ENCODE measurements around the gene ECM2. TPM values are rescaled to one million over a fixed set of nuclear protein-coding genes. Genes with fewer than 3 reads are reported as not detected.

Gene ECM2
- polyA plus RNA-seq, 1 experiment: 1.9 TPM

GRCh38 chr9:92493749-92494387 is 41.9 kb downstream of the ECM2 start:
- H3K36me3 ChIP-seq (ENCODE audit: control insufficient read depth, insufficient read depth, low read length): no peaks in the 10 kb centered on the region
- TF ChIP-seq CTCF (IDR thresholded peaks at IDR 0.05; ENCODE audit: insufficient read depth, low read depth, low read length): no peak
- H3K4me3 ChIP-seq (ENCODE audit: low read depth, low read length): no peak overlapping the region
- H3K27me3 ChIP-seq (ENCODE audit: control insufficient read depth, insufficient read depth, low read length): no peaks in the 10 kb centered on the region
- DNase-seq (ENCODE audit: low read depth): no peak
- POLR2A ChIA-PET: no interaction called here
- CTCF ChIA-PET: interaction anchor here (1.9 kb wide), 1 partner anchor 13 kb away, joined by 4 read pairs; no protein-coding TSS in a partner anchor

DNA sequence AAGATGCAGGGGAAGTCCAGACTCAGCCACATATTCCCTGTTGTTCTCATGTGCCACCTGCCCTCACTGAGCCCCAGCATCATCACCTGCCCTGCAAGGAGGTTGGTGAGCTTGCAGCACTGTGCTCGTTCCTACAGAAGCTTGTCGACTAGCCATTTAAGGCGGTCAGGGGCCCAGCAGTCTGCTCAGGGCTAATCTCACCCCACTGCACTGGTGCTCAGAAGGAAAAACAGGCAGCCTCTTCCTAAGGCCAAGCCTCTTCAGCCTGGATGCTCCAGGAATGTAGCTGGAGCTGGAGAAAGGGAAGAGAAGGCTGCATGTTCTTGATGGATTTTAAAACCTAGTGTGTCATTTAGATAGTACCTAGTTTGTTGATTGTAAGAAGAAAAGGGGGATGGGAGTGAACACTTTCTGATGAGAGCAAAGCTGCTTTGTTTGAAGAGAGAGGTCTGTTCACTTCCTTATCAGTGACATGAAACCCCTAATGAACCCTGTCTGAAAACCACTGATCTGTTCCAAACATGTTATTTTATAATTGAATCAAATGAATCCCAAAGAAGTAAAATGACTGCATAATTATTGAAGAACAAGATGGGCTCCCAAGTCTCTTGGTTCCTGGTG is 42.9 kb downstream of the ECM2 start:
- TF ChIP-seq CTCF (IDR thresholded peaks at IDR 0.05; ENCODE audit: insufficient read depth, low read depth, low read length): no peak
- H3K27me3 ChIP-seq (ENCODE audit: control insufficient read depth, insufficient read depth, low read length): no peaks in the 10 kb centered on the region
- no peaks in the 10 kb centered on the region for H3K36me3 ChIP-seq (ENCODE audit: control insufficient read depth, insufficient read depth, low read length)
- H3K4me3 ChIP-seq (ENCODE audit: low read depth, low read length): no peak overlapping the region
- no peak for DNase-seq (ENCODE audit: low read depth)
- POLR2A ChIA-PET: no interaction called here
- CTCF ChIA-PET: interaction anchor here (0.6 to 1.9 kb wide), 2 partner anchors 13 to 160 kb away, joined by 3 to 4 read pairs; no protein-coding TSS in a partner anchor

GRCh38 chr9:92488681-92489550 is 46.9 kb downstream of the ECM2 start:
- CTCF ChIA-PET: no interaction called here
- no peak for TF ChIP-seq CTCF (IDR thresholded peaks at IDR 0.05; ENCODE audit: insufficient read depth, low read depth, low read length)
- H3K4me3 ChIP-seq (ENCODE audit: low read depth, low read length): no peak overlapping the region
- no peak for DNase-seq (ENCODE audit: low read depth)
- H3K36me3 ChIP-seq (ENCODE audit: control insufficient read depth, insufficient read depth, low read length): no peaks in the 10 kb centered on the region
- POLR2A ChIA-PET: no interaction called here
- H3K27me3 ChIP-seq (ENCODE audit: control insufficient read depth, insufficient read depth, low read length): no peaks in the 10 kb centered on the region

- DNase-seq (ENCODE audit: low read depth): no peak
- Histone ChIP-seq H3K36me3 (ENCODE audit: control insufficient read depth, insufficient read depth, low read length) (no peaks in the 10 kb centered on the region), H3K4me3 (ENCODE audit: low read depth, low read length) (no peak overlapping the region), H3K27me3 (ENCODE audit: control insufficient read depth, insufficient read depth, low read length) (no peaks in the 10 kb centered on the region)
- CTCF ChIA-PET: interaction anchor here (0.6 kb wide), 1 partner anchor 542 kb away, joined by 3 read pairs; no protein-coding TSS in a partner anchor
- POLR2A ChIA-PET: no interaction called here
- no peak for TF ChIP-seq CTCF (IDR thresholded peaks at IDR 0.05; ENCODE audit: insufficient read depth, low read depth, low read length)
Observed at GRCh38 chr9:92486371-92486770, 49.4 kb downstream of the ECM2 start.

- no peak for DNase-seq (ENCODE audit: low read depth)
- no peaks in the 10 kb centered on the region for H3K36me3 ChIP-seq (ENCODE audit: control insufficient read depth, insufficient read depth, low read length)
- no peak for TF ChIP-seq CTCF (IDR thresholded peaks at IDR 0.05; ENCODE audit: insufficient read depth, low read depth, low read length)
- H3K4me3 ChIP-seq (ENCODE audit: low read depth, low read length): no peak overlapping the region
- no peaks in the 10 kb centered on the region for H3K27me3 ChIP-seq (ENCODE audit: control insufficient read depth, insufficient read depth, low read length)
- POLR2A ChIA-PET: no interaction called here
- CTCF ChIA-PET: no interaction called here
Observed at GRCh38 chr9:92484563-92484962, 51.2 kb downstream of the ECM2 start.

All from BJ (cell line).